Dermis blood vessel endothelial cell (primary cell): ENCODE data around the gene PPP1R14B. TPM values are rescaled to one million over a fixed set of nuclear protein-coding genes. Genes with fewer than 3 reads are reported as not detected.
"Not testable (repeated sequence)": the region's sequence is repeated elsewhere in the genome, so short reads cannot be mapped to it uniquely, and the experiment has no call there.

ENCODE experiments used
- DNase-seq: peaks from one replicate; pipeline ENCODE4 v3.0.0; 2010
- total RNA-seq: library from RNA; depleted of rRNA; stranded (reverse); fragments of >200 nt; gene quantifications from 2 replicates; pipeline ENCODE4 v1.2.3, GENCODE V29; 2014

The PPP1R14B gene
- total RNA-seq, 1 donor from 2014 or later: 238 TPM

- DNase-seq: no peak
Measured at GRCh38 chr11:64260147-64260708, 13.5 kb upstream of the PPP1R14B start.

- no peak for DNase-seq
Measured at GRCh38 chr11:64259533-64260067, 12.9 kb upstream of the PPP1R14B start.

- no peak for DNase-seq
Measured at GRCh38 chr11:64258946-64259532, 12.3 kb upstream of the PPP1R14B start.

GRCh38 chr11:64258356-64258755, 11.6 kb upstream of the PPP1R14B start:
- no peak for DNase-seq

- no peak for DNase-seq
Measured at GRCh38 chr11:64256300-64256699, 9.6 kb upstream of the PPP1R14B start.

GRCh38 chr11:64255135-64256128, 8.7 kb upstream of the PPP1R14B start:
- DNase-seq: no peak

GRCh38 chr11:64254326-64254725, 7.6 kb upstream of the PPP1R14B start:
- DNase-seq: no peak

GRCh38 chr11:64253481-64253880, 6.7 kb upstream of the PPP1R14B start:
- DNase-seq: no peak

GRCh38 chr11:64253043-64253442, 6.3 kb upstream of the PPP1R14B start:
- no peak for DNase-seq

- DNase-seq: peak; percentile 40
Measured at GRCh38 chr11:64252003-64252872, 5.5 kb upstream of the PPP1R14B start.

- DNase-seq: no peak
Measured at GRCh38 chr11:64251753-64252002, 4.9 kb upstream of the PPP1R14B start.

GRCh38 chr11:64251016-64251752, 4.4 kb upstream of the PPP1R14B start, which contains the start of gene PLCB3:
Gene PLCB3, plus strand, starts transcription at chr11:64251530. Its CDS starts 120 bp downstream, at chr11:64251650.
- DNase-seq: peak; percentile 66

- no peak for DNase-seq
Measured at GRCh38 chr11:64250415-64251015, 3.8 kb upstream of the PPP1R14B start.

- no peak for DNase-seq
Measured at GRCh38 chr11:64249563-64250414, 3.0 kb upstream of the PPP1R14B start.

- no peak for DNase-seq
Measured at GRCh38 chr11:64249038-64249437, 2.3 kb upstream of the PPP1R14B start.

- no peak for DNase-seq
Measured at GRCh38 chr11:64248578-64248977, 1.8 kb upstream of the PPP1R14B start.

GRCh38 chr11:64247729-64248531, 1.2 kb upstream of the PPP1R14B start:
- no peak for DNase-seq

GRCh38 chr11:64246621-64246870, 197 bp downstream of the PPP1R14B start:
- not testable (repeated sequence) for DNase-seq

GRCh38 chr11:64245797-64246620, 734 bp downstream of the PPP1R14B start:
- DNase-seq: peak; percentile 85
